HCT116 (cell line): ENCODE results near the gene PRKCH. TPM values are rescaled to one million over a fixed set of nuclear protein-coding genes. Genes with fewer than 3 reads are reported as not detected.

Experiments used
- ATAC-seq: fragments of 200-7000 bp; cut with Tn5 transposase; 2 replicates; pipeline ENCODE4 v1.9.1; 2020; ENCODE audit warnings: mild to moderate bottlenecking, moderate library complexity
- BruUV-seq: library from RNA; stranded (reverse); fragments of 400-500 nt; replicated peaks from 2 replicates; lab custom pipeline; 2021; lab: Mats Ljungman, UMichigan
- CTCF ChIA-PET: fragments of 300-600 bp; sonication (Branson Sonifier 250); formaldehyde crosslinking; loops from one replicate; lab custom pipeline; 2021; ENCODE audit warnings: antibody characterized with exemption; lab: Charles Lee
- POLR2A ChIA-PET: fragments of 300-600, 350-600 bp; sonication (Branson Sonifier 250); formaldehyde crosslinking; loops from one replicate; lab custom pipeline; 2021; ENCODE audit warnings: antibody characterized with exemption; lab: Charles Lee
- RAD21 ChIA-PET, 2 experiments: fragments of 300-600 bp; sonication (Branson Sonifier 250); formaldehyde crosslinking; loops; one replicate each; lab custom pipeline; 2023; ENCODE audit warnings: low total read pairs in 2 of 2; ENCODE audit not compliant: uncharacterized antibody in 2 of 2, unreplicated experiment in 2 of 2, low non-redundant PET in 1 of 2; lab: Charles Lee
- DNase-seq: peaks from one replicate; pipeline ENCODE4 v3.0.0-alpha.2; 2010; ENCODE audit warnings: low read depth, low spot score
- H2AFZ ChIP-seq: fragments of 200-600 bp; shearing (Covaris generic), sonication (generic); 2 replicates; pipeline ENCODE4 v1.6.1; 2017; ENCODE audit warnings: low read depth, mixed run types, mixed read lengths, antibody characterized with exemption, low read length; ENCODE audit not compliant: poor library complexity, severe bottlenecking
- H3K27ac ChIP-seq: 2 replicates; pipeline ENCODE4 v1.5.1; 2012; ENCODE audit warnings: low read depth, low read length
- H3K27me3 ChIP-seq: fragments of 200-600 bp; sonication (generic); 2 replicates; pipeline ENCODE4 v1.6.1; 2016; ENCODE audit warnings: mixed run types, low read length, mixed read lengths; ENCODE audit not compliant: insufficient read depth
- H3K36me3 ChIP-seq, 2 experiments: fragments of 200-500 bp in 1 of 2; fragments of 200-600 bp in 1 of 2; sonication (Bioruptor generic) in 1 of 2; sonication (generic) in 1 of 2; 2 replicates each; pipeline versions ENCODE4 v1.5.1 to v1.6.1; 2014 to 2016; ENCODE audit warnings: low read length in 2 of 2, inconsistent platforms in 1 of 2, mixed read lengths in 1 of 2, mixed run types in 1 of 2; ENCODE audit not compliant: insufficient read depth in 2 of 2, control insufficient read depth in 1 of 2
- H3K4me1 ChIP-seq, 2 experiments: fragments of 200-600 bp in 1 of 2; sonication (generic) in 1 of 2; 2 replicates each; pipeline versions ENCODE4 v1.5.1 to v1.6.1; 2012 to 2017; ENCODE audit warnings: low read length in 2 of 2, inconsistent platforms in 1 of 2, mild to moderate bottlenecking in 1 of 2, mixed read lengths in 1 of 2, mixed run types in 1 of 2, moderate library complexity in 1 of 2; ENCODE audit not compliant: insufficient read depth in 2 of 2, control insufficient read depth in 1 of 2
- H3K4me2 ChIP-seq: fragments of 200-600 bp; sonication (generic); 2 replicates; pipeline ENCODE4 v1.6.1; 2017; ENCODE audit warnings: mixed run types, low read length, mixed read lengths
- H3K4me3 ChIP-seq, 2 experiments: fragments of 200-600 bp in 1 of 2; sonication (generic) in 1 of 2; replicated peaks in 1 of 2; 2 replicates each; pipeline ENCODE4 v1.5.1; 2011 to 2016; ENCODE audit warnings: low read length in 2 of 2, control low read depth in 1 of 2, low read depth in 1 of 2, mild to moderate bottlenecking in 1 of 2, mixed read lengths in 1 of 2, mixed run types in 1 of 2
- H3K79me2 ChIP-seq: fragments of 200-600 bp; sonication (generic); 2 replicates; pipeline ENCODE4 v1.6.1; 2017; ENCODE audit warnings: mild to moderate bottlenecking, mixed run types, low read length, moderate library complexity, mixed read lengths; ENCODE audit not compliant: insufficient read depth
- H3K9ac ChIP-seq: fragments of 200-600 bp; sonication (generic); 2 replicates; pipeline ENCODE4 v1.6.1; 2016; ENCODE audit warnings: low read length, mixed read lengths
- H3K9me2 ChIP-seq: fragments of 200-600 bp; sonication (generic), shearing (Covaris generic); 2 replicates; pipeline ENCODE4 v1.6.1; 2017; ENCODE audit warnings: mixed run types, mild to moderate bottlenecking, moderate library complexity; ENCODE audit not compliant: insufficient read depth
- H3K9me3 ChIP-seq, 2 experiments: fragments of 200-500 bp in 1 of 2; fragments of 200-600 bp in 1 of 2; sonication (Bioruptor generic) in 1 of 2; sonication (generic) in 1 of 2; 2 replicates each; pipeline ENCODE4 v1.6.1; 2014 to 2017; ENCODE audit warnings: low read length in 2 of 2, mixed read lengths in 2 of 2, inconsistent platforms in 1 of 2, low read depth in 1 of 2, mild to moderate bottlenecking in 1 of 2, mixed run types in 1 of 2, moderate library complexity in 1 of 2; ENCODE audit not compliant: control insufficient read depth in 1 of 2, insufficient read depth in 1 of 2
- H4K20me1 ChIP-seq: fragments of 200-600 bp; sonication (generic), shearing (Covaris generic); 2 replicates; pipeline ENCODE4 v1.6.1; 2017; ENCODE audit warnings: mixed run types, mild to moderate bottlenecking, moderate library complexity; ENCODE audit not compliant: insufficient read depth
- FOSL1 ChIP-seq: IDR thresholded peaks from 2 replicates; pipeline ENCODE4 v1.6.1; 2012; ENCODE audit warnings: low read depth
- YY1 ChIP-seq: IDR thresholded peaks from 2 replicates; pipeline ENCODE4 v1.6.1; 2011; ENCODE audit warnings: low read length, low read depth, moderate library complexity, mild to moderate bottlenecking; ENCODE audit not compliant: insufficient replicate concordance; ENCODE audit errors: extremely low read depth
- intact Hi-C: fragments of 100-400 bp; cut with micrococcal nuclease; formaldehyde crosslinking; loops from 2 replicates; pipeline ENCODE4 v1.10.0; 2022
- total RNA-seq: library from RNA; stranded (reverse); gene quantifications from one replicate; pipeline ENCODE4 v1.2.1, GENCODE V29; 2021; ENCODE audit not compliant: unreplicated experiment

PRKCH gene
- total RNA-seq, 1 experiment from 2014 or later: 16.6 TPM

GRCh38 chr14:61530896-61531295 lies 209.5 kb downstream of the PRKCH start:
- POLR2A ChIA-PET: no interaction called here
- no peak overlapping the region for H3K27ac ChIP-seq
- no peak overlapping the region for H3K9ac ChIP-seq
- no peaks in the 10 kb centered on the region for H3K9me2 ChIP-seq
- intact Hi-C loops: no loop called here
- H3K4me3 ChIP-seq: no peak overlapping the region
- no peak overlapping the region for H3K4me2 ChIP-seq
- H3K27me3 ChIP-seq: no peaks in the 10 kb centered on the region
- H3K79me2 ChIP-seq: no peaks in the 10 kb centered on the region
- ATAC-seq (no peak), DNase-seq (no peak)
- no peak for TF ChIP-seq YY1
- peaks cover 69 to 81% of the 10 kb centered on the region in 2 experiments for H3K4me1 ChIP-seq
- H3K9me3 ChIP-seq: no peaks in the 10 kb centered on the region
- no peak overlapping the region for H2AFZ ChIP-seq
- CTCF ChIA-PET: interaction anchor here (0.6 kb wide), 1 partner anchor 28 kb away, joined by 3 read pairs; no protein-coding TSS in a partner anchor
- RAD21 ChIA-PET: no interaction called here
- H4K20me1 ChIP-seq: no peaks in the 10 kb centered on the region
- no TSS peak for BruUV-seq
- no peaks in the 10 kb centered on the region for H3K36me3 ChIP-seq

GRCh38 chr14:61531465-61532122 lies 210.2 kb downstream of the PRKCH start:
- ChIA-PET POLR2A (no interaction called here), CTCF (interaction anchor here (0.6 kb wide), 1 partner anchor 27 kb away, joined by 3 read pairs; no protein-coding TSS in a partner anchor), RAD21 (no interaction called here)
- DNase-seq (no peak), ATAC-seq (no peak)
- Histone ChIP-seq H2AFZ (no peak overlapping the region), H3K27me3 (no peaks in the 10 kb centered on the region), H3K9me2 (no peaks in the 10 kb centered on the region), H3K36me3 (no peaks in the 10 kb centered on the region), H4K20me1 (no peaks in the 10 kb centered on the region), H3K79me2 (no peaks in the 10 kb centered on the region), H3K9ac (no peak overlapping the region), H3K4me2 (no peak overlapping the region), H3K4me1 (peaks cover 69 to 81% of the 10 kb centered on the region in 2 experiments), H3K9me3 (no peaks in the 10 kb centered on the region), H3K4me3 (no peak overlapping the region), H3K27ac (no peak overlapping the region)
- intact Hi-C loops: no loop called here
- TF ChIP-seq FOSL1: no peak
- BruUV-seq: no TSS peak
